ENCODE results near the gene LAMTOR1.
A peak's percentile ranks its signal among the peaks of the same experiment; 100 is the strongest.
"Not testable (repeated sequence)": the region's sequence is repeated elsewhere in the genome, so short reads cannot be mapped to it uniquely, and the experiment has no call there.

Gene LAMTOR1

DNA sequence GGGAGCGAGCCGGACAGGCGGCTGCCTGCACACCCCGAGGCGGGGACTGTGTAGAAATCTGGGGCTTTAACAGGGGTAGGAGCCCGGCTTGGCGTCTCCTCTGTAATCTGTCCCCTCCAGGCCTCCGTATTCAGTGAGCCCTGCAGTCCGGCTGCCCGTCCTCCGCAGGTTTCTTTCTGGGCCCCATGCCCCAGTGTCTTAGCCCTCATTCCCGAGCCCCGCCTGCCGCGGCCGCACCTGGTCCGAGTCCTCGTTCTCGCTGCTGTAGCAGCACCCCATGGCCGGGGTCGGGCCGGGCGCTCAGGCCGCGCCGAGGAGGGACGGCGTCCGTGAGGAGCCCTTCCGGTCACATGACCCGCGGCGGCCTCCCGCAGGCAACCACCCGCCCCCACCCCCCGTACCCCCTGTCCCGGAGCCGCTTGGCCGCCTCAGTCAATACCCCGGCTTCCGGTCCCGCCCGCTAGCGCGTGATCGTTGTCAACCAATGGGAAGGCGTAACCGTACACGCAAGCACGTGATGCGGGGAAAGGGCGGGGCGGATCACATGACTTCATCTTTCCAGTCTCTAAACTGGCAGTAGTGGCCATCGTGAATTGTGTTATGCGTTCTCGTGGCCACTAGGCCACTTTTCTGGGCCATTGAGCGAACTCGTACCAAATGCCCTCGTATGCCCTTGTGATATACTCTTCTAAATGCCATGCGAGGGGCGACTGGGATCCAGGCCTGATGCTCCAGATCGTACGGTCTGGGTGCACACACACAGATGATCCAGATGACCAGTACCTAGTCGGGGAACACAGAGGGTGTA, at the start of gene LAMTOR1:
Gene LAMTOR1 (minus strand): TSS at position 352 of the 808 bp plus-strand sequence. CDS start 73 bp downstream, at position 279.
- DNase-seq: peak; percentile 90 to 100 (median 98)

DNA sequence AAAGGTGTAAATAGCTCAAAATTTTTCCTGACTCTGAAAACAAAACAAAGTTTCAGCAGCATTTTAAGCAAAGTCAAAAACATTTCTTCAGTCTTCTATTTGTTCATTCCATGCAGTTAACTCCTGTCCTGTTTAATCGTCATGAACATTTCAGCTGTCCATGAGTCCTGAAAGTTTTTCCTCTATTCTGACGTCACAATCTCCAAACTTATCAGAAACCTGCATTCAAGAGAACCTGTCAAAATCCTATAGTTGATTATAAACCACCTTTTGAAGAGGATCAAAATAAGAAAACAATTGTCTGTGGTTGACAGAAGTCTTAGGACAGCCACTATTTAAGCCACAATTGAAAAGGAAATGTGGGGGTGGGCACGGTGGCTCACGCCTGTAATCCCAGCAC, 47.8 kb upstream of the LAMTOR1 start:
- DNase-seq: no peak

DNA sequence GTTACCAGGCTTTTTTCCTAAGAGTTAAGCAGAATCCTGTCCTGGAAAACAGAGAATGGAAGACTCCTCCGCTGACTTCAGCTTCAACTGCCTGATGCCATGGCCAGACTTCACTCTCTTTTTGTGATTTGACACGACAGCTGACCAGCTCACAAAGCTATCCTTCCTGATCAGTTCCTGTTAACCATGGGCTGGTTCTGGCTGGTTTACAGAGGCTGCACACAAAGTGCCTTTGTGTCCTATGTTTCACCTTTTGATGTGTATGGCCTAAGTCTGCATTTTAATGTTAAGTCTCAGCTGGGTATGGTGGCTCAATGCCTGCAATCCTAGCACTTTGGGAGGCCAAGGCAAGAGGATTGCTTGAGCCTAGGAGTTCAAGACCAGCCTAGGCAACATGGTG, 43.5 kb upstream of the LAMTOR1 start:
- DNase-seq: no peak

DNA sequence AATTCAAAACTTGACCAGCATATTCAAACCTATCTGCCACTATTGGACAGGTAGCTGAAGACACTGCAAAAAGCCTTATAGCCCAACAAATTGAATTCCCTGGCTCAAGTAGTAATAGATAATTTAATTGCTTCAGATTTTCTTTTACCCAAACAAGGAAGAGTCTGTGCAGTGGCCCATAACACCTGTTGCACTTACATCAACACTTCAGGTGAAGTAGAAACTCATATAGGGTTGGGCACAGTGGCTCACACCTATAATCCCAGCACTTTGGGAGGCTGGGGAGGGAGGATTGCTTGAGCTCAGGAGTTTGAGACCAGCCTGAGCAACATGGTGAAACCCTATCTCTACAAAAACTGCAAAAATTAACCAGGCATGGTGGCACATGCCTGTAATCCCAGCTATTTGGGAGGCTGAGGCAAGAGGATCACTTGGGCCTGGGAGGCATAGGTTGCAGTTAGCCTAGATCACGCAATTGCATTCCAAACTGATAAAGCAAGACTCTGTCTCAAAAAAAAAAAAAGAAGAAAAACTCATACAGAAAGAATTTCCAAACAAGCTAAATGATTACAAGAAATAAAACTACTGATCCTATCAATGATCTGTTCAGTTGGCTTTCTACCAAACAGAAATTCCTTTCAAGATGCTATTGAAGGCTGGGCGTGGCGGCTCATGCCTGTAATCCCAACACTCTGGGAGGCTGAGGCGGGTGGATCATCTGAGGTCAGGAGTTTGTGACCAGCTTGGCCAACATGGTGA, 41.9 kb upstream of the LAMTOR1 start:
- DNase-seq: no peak

DNA sequence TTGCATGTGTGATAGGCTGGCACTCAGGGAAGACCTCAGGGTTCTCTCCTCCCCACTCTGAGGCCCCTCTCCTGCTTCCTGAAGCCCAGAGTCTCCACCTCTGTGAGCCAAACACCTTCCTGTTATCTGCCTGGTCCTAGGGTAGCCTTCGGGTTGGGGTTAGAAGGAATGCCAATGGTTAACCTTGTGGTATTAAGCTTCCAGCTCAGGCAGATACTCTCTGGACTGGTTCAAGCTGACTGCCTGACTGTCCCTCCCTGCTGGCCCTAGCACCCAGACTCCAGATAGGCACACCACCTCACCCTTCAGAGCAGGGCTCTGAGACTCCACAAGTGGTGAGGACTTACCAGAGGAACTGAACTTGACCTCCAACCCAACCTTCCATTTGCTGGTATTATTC, 39.4 kb upstream of the LAMTOR1 start:
- DNase-seq: not testable (repeated sequence)

DNA sequence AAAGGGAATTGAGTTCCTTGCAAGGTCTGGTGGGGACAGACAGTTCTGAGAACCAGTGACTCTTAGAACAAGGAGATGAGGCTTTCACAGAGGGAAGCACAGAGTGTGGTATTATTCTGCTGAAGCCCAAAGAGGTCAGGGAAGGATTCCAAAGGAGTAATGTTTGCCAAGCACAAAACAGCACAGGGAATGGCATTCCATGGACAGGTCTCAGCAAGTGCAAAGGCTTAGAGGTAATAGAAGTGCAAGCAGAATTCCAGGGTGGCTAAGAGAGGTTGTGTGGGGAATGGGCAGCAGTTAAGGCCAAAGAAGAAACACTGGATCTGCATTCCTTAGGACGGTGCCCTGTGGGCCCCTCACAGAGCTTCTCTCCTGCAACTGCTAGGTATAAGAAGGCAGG, 39.0 kb upstream of the LAMTOR1 start:
- DNase-seq: not testable (repeated sequence)

DNA sequence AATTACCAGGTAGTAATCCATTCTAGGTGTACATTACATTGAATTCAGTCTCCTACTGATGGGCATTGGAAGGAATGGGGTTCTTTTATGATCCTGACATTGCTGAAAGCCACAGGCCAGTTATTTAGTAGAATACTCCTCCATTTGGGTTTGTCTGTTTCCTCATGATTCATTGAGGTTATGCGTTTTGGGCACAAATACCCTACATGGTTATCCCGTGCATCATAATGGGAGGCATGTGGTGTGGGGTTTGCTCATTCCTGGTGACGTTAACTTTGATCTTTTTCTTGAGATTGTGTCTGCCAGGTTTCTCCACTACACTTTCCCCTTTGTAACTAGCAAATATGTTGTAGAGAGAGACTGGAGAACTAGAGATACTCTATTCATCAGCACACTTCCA, 38.0 kb upstream of the LAMTOR1 start:
- DNase-seq: no peak

DNA sequence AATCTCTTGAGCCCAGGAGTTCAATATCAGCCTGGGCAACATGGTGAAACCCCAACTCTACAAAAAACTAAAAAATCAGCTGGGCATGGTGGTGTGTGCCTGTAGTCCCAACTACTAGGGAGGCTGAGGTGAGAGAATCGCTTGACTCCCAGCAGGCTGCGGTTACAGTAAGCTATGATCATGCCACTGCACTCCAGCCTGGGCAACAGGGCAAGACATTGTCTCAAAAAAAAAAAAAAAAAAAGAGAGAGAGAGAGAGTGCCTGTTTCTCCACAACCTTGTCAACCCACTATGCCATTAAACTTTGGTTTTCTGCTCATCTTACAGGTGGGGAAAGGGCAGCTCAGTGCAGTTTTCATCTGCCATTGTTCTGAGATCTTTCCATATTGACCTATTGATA, 37.6 kb upstream of the LAMTOR1 start:
- no peak for DNase-seq

DNA sequence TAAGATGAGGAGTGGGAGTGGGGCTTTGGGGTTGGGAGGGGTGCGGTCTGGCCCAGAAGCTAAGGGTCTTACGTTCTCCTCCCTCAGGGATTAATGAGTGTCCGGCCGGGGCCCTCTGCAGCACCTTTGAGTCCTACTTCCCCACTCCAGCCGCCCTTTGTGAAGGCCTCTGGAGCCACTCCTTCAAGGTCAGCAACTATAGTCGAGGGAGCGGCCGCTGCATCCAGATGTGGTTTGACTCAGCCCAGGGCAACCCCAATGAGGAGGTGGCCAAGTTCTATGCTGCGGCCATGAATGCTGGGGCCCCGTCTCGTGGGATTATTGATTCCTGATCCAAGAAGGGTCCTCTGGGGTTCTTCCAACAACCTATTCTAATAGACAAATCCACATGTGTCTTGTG, 36.4 kb upstream of the LAMTOR1 start:
- DNase-seq: no peak

DNA sequence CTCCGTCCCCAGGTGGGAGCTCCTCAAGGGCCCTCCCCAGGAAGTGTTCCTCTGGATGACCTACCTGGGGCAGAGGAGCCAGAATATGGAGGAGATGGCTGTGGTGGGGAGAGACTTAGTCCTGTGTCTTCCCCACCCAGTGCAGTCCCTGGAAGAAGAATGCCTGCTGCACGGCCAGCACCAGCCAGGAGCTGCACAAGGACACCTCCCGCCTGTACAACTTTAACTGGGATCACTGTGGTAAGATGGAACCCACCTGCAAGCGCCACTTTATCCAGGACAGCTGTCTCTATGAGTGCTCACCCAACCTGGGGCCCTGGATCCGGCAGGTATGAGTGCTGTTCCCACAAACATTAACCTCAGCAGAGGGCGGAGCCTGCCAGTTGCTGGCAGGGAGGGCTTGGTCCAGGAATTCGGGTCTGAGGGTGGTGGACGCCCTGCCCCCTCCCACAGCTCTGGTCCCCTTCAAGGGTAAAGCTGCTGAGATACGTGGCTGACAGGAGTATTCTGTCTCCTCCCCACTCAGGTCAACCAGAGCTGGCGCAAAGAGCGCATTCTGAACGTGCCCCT, 35.8 kb upstream of the LAMTOR1 start:
- DNase-seq: no peak

DNA sequence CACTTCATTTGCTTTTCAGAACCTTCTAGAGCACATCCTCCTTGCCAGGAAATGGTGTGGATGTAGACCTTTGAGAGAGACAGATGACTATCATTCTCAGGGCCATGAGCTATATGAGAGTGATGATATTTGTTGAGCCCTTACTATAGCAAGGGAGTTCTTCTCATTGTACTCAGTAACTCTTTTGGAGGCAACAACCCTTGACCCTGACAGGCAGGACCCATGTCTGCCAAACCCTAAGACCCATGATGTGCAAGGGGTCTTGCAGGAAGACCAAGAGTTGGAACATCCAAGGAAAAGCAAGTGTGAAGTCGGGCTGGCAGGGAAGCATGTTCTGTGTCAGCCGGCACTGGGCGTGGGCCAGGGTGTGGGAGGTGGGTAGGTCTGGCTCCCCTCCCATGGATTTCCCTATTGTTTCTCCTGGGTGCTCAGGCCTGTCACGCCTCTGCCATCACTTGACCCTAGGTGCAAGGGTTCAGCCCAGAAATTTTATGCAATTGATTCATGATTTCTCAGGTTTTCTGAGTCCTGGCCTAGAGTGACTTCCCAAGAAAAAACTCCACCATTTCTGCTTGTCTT, 33.7 kb upstream of the LAMTOR1 start:
- no peak for DNase-seq

DNA sequence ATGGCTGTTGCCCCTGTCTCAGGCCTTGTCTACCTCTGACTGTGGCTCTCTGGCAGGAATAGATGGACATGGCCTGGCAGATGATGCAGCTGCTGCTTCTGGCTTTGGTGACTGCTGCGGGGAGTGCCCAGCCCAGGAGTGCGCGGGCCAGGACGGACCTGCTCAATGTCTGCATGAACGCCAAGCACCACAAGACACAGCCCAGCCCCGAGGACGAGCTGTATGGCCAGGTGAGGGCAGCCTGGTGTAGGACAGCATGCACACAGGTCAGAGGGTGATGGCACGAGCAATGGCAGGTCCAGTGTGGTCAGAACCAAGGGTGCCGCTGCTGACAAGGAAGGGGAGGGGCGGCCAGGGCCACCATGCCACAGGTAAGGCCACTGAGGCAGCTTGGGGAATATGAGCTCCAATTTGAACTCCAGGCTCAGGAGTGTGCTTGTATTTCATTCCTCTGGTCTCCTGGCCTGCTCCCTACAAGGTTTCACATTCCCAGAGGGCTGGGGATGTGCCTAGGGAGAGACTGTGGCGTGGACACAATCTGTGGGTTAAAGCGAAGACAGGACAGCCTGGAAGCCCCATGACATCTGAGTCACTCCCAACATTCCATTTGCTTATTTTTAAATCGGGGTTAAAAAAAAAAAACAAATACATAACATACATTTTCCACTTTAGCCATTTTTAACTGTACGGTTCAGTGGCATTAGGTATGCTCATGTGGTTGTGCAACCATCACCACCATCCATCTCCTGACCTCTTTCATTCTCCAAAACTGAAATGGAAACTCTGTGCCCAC, 33.0 kb upstream of the LAMTOR1 start:
- no peak for DNase-seq

DNA sequence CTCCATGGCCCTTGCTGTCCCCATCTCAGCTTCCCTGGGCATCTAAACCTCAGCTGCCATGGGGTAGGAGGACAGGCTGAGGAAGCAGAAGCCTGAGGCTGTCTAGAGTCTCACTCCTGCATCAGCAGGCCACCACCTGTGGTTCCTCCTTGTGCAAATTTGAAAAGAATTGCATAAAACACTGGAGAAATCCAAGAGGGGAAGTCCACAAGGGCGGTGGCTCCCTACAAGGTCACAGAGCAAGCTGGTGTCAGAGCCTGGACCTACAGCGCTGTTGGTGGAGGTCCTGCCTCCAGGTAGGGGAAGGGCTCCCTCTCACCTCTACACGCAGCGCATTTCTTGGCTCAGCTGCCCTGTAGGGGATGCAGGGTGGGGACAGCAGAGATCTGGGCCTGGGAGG, 32.4 kb upstream of the LAMTOR1 start, which contains the start of gene FOLR3:
Gene FOLR3 (plus strand): TSS at position 253 of the 400 bp plus-strand sequence. CDS start 228 bp downstream, outside the sequence.
- DNase-seq: not testable (repeated sequence)

DNA sequence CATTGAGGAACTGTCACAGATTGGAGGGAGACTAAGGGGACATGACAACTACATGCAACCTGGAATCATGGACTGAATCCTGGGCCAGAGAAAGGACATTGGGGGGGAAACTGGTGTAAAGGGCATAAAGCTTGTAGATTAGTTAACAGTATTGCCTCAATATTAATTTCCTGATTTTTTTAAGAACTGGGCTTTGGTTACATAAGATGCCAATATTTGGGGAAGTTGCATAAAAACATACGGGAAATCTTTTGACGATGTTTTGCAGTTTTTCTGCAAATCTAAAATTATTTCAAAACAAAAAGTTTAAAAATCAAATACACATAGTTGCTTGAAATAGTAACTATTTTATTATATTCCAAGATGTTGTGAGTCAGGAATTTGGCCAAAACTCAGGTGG, 29.5 kb upstream of the LAMTOR1 start:
- no peak for DNase-seq

DNA sequence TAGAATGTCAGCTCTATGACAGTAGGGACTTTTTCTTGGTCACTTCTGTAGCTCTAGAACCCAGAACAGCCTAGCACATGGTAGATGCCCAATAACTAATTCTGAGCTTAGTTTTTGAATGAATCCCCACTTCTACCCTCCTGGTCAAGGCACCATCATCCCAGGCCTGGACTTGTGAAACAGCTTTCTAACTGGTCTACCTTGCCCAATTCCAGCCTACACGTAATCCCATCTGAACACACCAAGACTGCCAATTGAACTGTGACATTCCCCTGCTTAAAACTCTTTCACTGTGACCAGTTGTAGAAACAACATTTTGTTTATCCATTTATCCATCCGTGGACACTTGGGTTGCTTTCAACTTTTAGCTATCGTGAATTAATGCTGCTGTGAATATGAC, 26.3 kb upstream of the LAMTOR1 start:
- DNase-seq: no peak

DNA sequence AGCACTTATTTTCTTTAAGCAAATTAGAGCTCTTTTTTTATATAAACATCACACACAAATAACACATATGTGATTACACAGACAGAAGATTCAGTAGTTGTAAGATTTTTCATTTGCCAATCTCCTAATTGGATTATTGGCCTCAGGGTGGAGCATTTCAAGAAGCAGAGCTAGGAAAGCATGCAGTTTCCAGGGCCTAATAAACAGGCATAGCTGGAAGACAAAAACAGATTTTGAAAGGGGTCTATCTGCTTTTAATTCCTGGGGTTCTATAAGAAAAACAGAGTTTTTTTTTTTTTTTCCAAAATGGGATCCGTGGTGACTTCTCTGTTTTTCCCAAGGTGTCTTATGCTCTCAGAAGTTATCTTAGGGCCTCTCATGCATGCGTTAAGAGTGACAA, 24.8 kb upstream of the LAMTOR1 start:
- DNase-seq: no peak

DNA sequence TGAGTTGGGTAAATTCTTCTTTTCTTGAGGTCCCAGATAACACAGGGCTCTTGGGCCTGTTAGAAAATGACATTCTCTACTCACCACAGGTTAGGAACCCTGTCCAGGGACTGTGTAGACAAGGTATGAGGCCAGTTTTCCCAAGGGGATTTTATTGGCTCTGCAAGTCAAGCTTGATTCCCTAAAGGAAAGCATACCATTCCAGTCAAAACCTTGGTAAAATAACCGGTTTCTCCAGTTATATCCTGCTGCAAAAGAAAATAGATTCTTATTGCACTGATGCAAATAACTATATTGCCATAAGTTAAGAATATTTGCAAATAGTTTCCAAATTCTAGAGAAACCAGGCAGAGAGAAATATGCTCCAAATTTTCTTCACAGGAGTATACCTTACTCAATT, 22.9 kb upstream of the LAMTOR1 start:
- no peak for DNase-seq

DNA sequence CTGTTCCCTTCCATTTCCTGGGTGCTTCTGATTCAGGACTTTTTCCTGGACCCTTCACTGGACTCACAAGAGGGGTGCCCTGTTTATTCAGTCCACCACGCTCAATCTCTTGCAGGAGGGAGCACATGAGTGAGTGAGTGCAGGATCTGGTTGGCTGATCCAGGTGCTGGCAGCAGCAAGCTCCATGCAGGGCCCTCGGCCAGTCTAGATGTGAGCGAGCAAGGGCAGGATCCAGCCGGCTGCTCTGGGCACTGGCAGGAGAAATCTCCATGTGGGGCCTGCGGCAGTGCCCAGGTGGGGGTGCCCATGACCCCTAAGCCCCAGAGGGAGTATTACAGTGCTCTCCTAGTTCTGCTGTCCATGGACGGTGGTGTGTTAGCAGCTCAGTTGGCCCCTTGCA, 20.9 kb upstream of the LAMTOR1 start:
- no peak for DNase-seq

DNA sequence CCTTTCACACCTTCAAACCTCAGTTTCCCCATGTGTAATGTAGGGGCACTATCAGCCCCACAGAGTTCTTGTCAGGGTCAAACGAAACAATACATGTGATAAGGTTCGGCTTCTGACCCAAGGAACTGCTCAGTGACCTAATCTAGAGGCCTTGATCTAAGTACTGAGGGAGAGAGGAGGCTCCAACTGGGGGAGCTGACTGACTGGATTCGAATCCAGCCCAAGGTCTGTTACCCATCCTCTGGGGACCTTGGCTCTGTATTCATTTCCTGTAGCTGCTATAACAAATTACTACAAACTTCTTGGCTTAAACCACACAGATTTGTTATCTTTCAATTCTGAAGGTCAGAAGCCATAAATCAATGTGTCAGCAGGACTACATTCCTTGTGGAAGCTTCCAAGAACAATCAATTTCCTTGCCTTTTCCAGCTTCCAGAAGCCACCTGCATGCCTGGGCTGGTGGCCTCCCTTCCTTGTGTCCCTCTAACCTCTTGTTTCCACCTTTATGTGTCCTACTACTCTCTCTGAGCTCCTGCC, 20.1 kb upstream of the LAMTOR1 start:
- DNase-seq: no peak

DNA sequence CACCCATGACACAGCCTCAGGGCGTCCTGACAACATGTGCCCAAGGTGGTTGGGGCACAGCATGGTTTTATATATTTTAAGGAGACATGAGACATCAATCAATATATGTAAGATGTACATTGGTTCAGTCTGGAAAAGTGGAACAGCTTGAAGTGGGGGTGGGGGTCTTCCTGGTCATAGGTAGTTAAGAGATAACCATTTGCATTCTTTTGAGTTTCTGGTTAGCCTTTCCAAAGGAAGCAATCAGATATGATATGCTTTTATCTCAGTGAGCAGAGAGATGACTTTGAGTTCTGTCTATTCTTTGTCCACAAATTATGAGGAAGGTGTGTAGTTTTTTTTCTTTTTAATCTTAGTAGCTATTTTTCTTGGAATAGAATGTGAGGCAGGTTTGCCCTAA, 19.5 kb upstream of the LAMTOR1 start:
- no peak for DNase-seq

DNA sequence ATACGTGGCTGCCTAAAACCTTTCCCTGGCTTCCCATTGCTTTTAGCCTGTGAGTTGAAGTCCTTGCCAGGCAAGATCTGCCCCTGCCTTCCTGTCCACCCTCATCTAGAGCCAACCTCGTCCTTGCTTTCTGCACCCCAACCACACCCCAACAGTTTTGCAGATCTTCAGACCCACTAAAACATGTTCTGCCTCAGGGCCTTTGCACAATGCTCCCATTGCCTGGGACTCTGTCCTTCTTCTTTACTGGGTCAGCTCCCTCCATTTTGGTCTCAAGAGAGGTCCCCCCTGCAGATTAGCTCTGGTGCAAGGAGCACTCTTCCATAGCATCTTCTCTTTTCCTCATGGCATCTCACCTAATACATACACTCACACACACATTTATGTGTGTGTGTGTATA, 17.8 kb upstream of the LAMTOR1 start:
- no peak for DNase-seq
